T-cell (primary cell): ENCODE results near the gene TEAD1. TPM values are rescaled to one million over a fixed set of nuclear protein-coding genes. Genes with fewer than 3 reads are reported as not detected.

Experiments used
- ATAC-seq, 4 experiments: fragments of 200-7000 bp in 3 of 4; fragments of 150-1000 bp in 1 of 4; cut with Tn5 transposase; replicated peaks in 1 of 4; 1 replicate in 3 of 4; 2 replicates in 1 of 4; pipeline ENCODE4 v1.10.0; 2021; ENCODE audit warnings: moderate library complexity in 3 of 4, mild to moderate bottlenecking in 2 of 4, moderate number of reproducible peaks in 1 of 4
- CTCF ChIA-PET, 2 donors: fragments of 300-600 bp; sonication (Branson Sonifier 250); formaldehyde crosslinking; loops; one replicate each; lab custom pipeline; 2022; ENCODE audit warnings: antibody characterized with exemption in 2 of 2; lab: Charles Lee
- POLR2A ChIA-PET, 2 donors: fragments of 300-600 bp; sonication (Branson Sonifier 250); formaldehyde crosslinking; loops; one replicate each; lab custom pipeline; 2022; ENCODE audit warnings: antibody characterized with exemption in 2 of 2; lab: Charles Lee
- DNase-seq, 35 experiments: peaks; one replicate each; pipeline versions ENCODE4 v3.0.0 to v3.0.0-alpha.2; 2013 to 2023
- H3K27ac ChIP-seq: one replicate; pipeline ENCODE4 v1.5.1; 2013; ENCODE audit warnings: low read length
- H3K27me3 ChIP-seq, 2 experiments: replicated peaks in 1 of 2; 1 replicate in 1 of 2; 2 replicates in 1 of 2; pipeline versions ENCODE4 v1.6.1 to v1.7.0; 2013; ENCODE audit warnings: low read length in 1 of 2, mixed read lengths in 1 of 2; ENCODE audit not compliant: control insufficient read depth in 2 of 2, insufficient read depth in 2 of 2; ENCODE audit errors: extremely low read depth in 1 of 2
- H3K36me3 ChIP-seq, 2 donors: 1 replicate in 1 of 2; 2 replicates in 1 of 2; pipeline versions ENCODE4 v1.6.1 to v1.7.0; 2013; ENCODE audit warnings: low read length in 1 of 2; ENCODE audit not compliant: control insufficient read depth in 2 of 2, insufficient read depth in 1 of 2; ENCODE audit errors: extremely low read depth in 1 of 2
- H3K4me1 ChIP-seq, 2 experiments: 1 replicate in 1 of 2; 2 replicates in 1 of 2; pipeline versions ENCODE4 v1.6.1 to v1.7.0; 2013; ENCODE audit warnings: low read length in 2 of 2, mixed read lengths in 1 of 2; ENCODE audit not compliant: insufficient read depth in 2 of 2, control insufficient read depth in 1 of 2; ENCODE audit errors: extremely low read depth in 1 of 2
- H3K4me3 ChIP-seq, 2 donors: 1 replicate in 1 of 2; 2 replicates in 1 of 2; pipeline versions ENCODE4 v1.5.1 to v1.7.0; 2013; ENCODE audit warnings: mild to moderate bottlenecking in 2 of 2, low read length in 1 of 2, moderate library complexity in 1 of 2; ENCODE audit not compliant: control insufficient read depth in 1 of 2; ENCODE audit errors: extremely low read depth in 1 of 2
- H3K9me3 ChIP-seq: 2 replicates; pipeline ENCODE4 v1.7.0; 2013
- H3K27ac Mint-ChIP-seq, 2 donors: one replicate each; pipeline ENCODE4 v1.8.0; 2020 to 2021; ENCODE audit warnings: mild to moderate bottlenecking in 2 of 2, mixed read lengths in 2 of 2
- H3K27me3 Mint-ChIP-seq, 2 donors: one replicate each; pipeline ENCODE4 v1.8.0; 2021 to 2022; ENCODE audit warnings: mixed read lengths in 2 of 2
- H3K36me3 Mint-ChIP-seq: one replicate; pipeline ENCODE4 v1.8.0; 2021; ENCODE audit warnings: mixed read lengths
- H3K4me1 Mint-ChIP-seq, 3 donors: one replicate each; pipeline ENCODE4 v1.8.0; 2020 to 2022; ENCODE audit warnings: mixed read lengths in 3 of 3, mild to moderate bottlenecking in 1 of 3
- H3K4me3 Mint-ChIP-seq, 3 donors: one replicate each; pipeline ENCODE4 v1.8.0; 2020 to 2022; ENCODE audit warnings: mild to moderate bottlenecking in 3 of 3, mixed read lengths in 3 of 3, moderate library complexity in 3 of 3
- H3K9me3 Mint-ChIP-seq, 3 donors: one replicate each; pipeline ENCODE4 v1.8.0; 2020 to 2022; ENCODE audit warnings: mixed read lengths in 3 of 3
- WGBS: methylation state at CpG from one replicate; pipeline ENCODE4 v1.1.5; 2013; ENCODE audit warnings: missing lambda C conversion rate; ENCODE audit not compliant: insufficient coverage; 5-methylcytosine and 5-hydroxymethylcytosine counted together
- total RNA-seq, 35 experiments: library from RNA in 6 of 35; stranded (reverse) in 6 of 35; fragments of 120-200 nt in 1 of 35; gene quantifications; one replicate each; pipeline versions ENCODE4 v1.2.1 to v1.2.4 and lab custom pipeline; 2013 to 2026

Gene TEAD1
- total RNA-seq, 5 donors from 2014 or later (not counting 1 experiment from before 2014, with no cell fraction given): 0.20 to 0.72 (median 0.44) TPM; not detected in 1

DNA sequence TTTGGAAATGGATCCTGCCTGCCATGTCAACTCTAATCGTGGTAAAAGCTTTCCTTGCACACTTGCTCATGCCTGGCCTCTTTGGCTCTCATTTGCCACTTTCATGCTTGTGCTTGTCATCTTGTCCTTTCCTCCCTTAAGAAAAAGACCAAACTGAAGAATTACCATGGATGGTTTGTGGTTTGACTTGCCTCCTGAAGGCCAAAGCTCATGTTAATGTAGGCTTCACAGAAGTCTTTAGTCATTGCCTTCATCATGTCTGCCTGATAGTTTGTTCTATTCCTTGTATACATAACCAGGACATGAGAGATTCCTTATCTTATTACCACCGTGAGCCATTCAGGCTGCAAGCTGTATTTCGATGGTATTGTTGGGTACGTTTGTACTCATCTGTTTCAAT is 17.3 kb downstream of the TEAD1 start:
- H3K27me3 Mint-ChIP-seq: peaks cover 66 to 72% of the 10 kb centered on the region in 2 donors
- no peak for ATAC-seq
- ChIA-PET POLR2A (no interaction called here), CTCF (no interaction called here)
- peaks cover 4 to 5% (median 4%) of the 10 kb centered on the region in 3 donors for H3K4me1 Mint-ChIP-seq
- Histone ChIP-seq H3K27ac (no peak overlapping the region), H3K27me3 (peaks cover 16 to 40% of the 10 kb centered on the region in 2 experiments), H3K9me3 (no peaks in the 10 kb centered on the region), H3K4me1 (no peaks in the 10 kb centered on the region), H3K4me3 (no peak overlapping the region), H3K36me3 (no peaks in the 10 kb centered on the region)
- no peak overlapping the region for H3K4me3 Mint-ChIP-seq
- no peak for DNase-seq
- no peak overlapping the region for H3K27ac Mint-ChIP-seq
- no peaks in the 10 kb centered on the region for H3K36me3 Mint-ChIP-seq
- 40% methylated on average over 1 of the region's 4 CpGs for WGBS
- H3K9me3 Mint-ChIP-seq: no peaks in the 10 kb centered on the region

GRCh38 chr11:12692229-12693075 is 18.2 kb downstream of the TEAD1 start:
- DNase-seq (no peak), ATAC-seq (no peak)
- Mint-ChIP-seq H3K4me1 (peaks cover 4 to 5% (median 5%) of the 10 kb centered on the region in 3 donors), H3K36me3 (no peaks in the 10 kb centered on the region), H3K27ac (no peak overlapping the region), H3K9me3 (no peaks in the 10 kb centered on the region), H3K4me3 (no peak overlapping the region), H3K27me3 (peaks cover 66 to 76% of the 10 kb centered on the region in 2 donors)
- no peak overlapping the region for H3K27ac ChIP-seq
- WGBS: 47% methylated on average over 3 of the region's 14 CpGs
- H3K27me3 ChIP-seq: peaks cover 25 to 40% of the 10 kb centered on the region in 2 experiments
- POLR2A ChIA-PET: no interaction called here
- H3K36me3 ChIP-seq: no peaks in the 10 kb centered on the region
- CTCF ChIA-PET: no interaction called here
- no peak overlapping the region for H3K4me3 ChIP-seq
- H3K4me1 ChIP-seq: no peaks in the 10 kb centered on the region
- H3K9me3 ChIP-seq: no peaks in the 10 kb centered on the region

GRCh38 chr11:12693094-12693478 is 18.9 kb downstream of the TEAD1 start:
- no peak overlapping the region for H3K4me3 ChIP-seq
- Mint-ChIP-seq H3K27me3 (peaks cover 67 to 74% of the 10 kb centered on the region in 2 donors), H3K27ac (no peak overlapping the region), H3K4me1 (peaks cover 5 to 8% (median 7%) of the 10 kb centered on the region in 3 donors), H3K4me3 (no peak overlapping the region), H3K36me3 (no peaks in the 10 kb centered on the region), H3K9me3 (no peaks in the 10 kb centered on the region)
- no peak overlapping the region for H3K27ac ChIP-seq
- WGBS: 69% methylated on average over 4 of the region's 5 CpGs
- H3K4me1 ChIP-seq: no peaks in the 10 kb centered on the region
- H3K36me3 ChIP-seq: no peaks in the 10 kb centered on the region
- H3K27me3 ChIP-seq: peaks cover 31 to 38% of the 10 kb centered on the region in 2 experiments
- ATAC-seq (no peak), DNase-seq (no peak)
- CTCF ChIA-PET: no interaction called here
- no peaks in the 10 kb centered on the region for H3K9me3 ChIP-seq
- POLR2A ChIA-PET: no interaction called here

DNA sequence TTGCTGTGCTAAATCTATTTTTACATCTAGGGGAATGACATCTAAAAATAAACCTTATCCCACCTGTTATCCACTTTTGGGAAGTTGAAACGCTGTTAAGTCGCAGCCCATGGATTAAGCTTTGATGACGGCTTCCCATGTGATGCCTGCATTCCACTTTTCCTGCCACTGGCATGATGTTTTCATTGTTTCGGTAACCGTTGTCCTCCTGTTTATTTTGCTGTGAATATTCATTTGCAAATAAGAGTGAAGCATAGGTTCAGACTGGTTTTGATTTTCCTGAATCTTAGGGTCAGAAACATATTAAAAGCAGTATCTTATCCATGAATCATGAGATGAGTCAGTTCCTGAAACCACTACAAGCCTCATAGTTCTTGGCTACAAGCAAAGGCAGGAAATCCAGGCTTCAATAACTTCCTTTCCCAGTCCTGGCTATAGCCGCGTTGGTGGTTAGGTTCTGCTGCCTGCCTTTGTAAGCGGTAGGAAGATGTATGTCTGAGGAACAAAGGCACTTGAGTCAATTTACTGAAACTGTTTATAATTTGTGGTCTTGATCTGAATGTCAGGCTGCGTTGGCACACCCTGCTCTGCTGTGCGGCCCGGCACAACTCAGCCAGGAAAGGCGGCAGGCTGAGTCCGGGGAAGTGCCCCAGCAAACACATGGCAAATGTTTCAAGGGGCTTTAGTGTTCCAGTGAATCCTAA is 19.4 kb downstream of the TEAD1 start:
- Mint-ChIP-seq H3K9me3 (no peaks in the 10 kb centered on the region), H3K4me1 (peaks cover 7 to 12% (median 11%) of the 10 kb centered on the region in 3 donors), H3K27ac (no peak overlapping the region), H3K4me3 (no peak overlapping the region), H3K27me3 (peaks cover 64 to 73% of the 10 kb centered on the region in 2 donors), H3K36me3 (no peaks in the 10 kb centered on the region)
- DNase-seq: no peak
- Histone ChIP-seq H3K27ac (no peak overlapping the region), H3K27me3 (peaks cover 33% of the 10 kb centered on the region in 2 experiments), H3K4me3 (no peak overlapping the region), H3K36me3 (no peaks in the 10 kb centered on the region), H3K4me1 (no peaks in the 10 kb centered on the region), H3K9me3 (no peaks in the 10 kb centered on the region)
- 3% methylated on average over 8 of the region's 13 CpGs for WGBS
- ChIA-PET CTCF (no interaction called here), POLR2A (no interaction called here)
- peak in 2 of 4 experiments; percentile 41 to 45 for ATAC-seq

GRCh38 chr11:12694183-12694531 is 19.9 kb downstream of the TEAD1 start:
- Histone ChIP-seq H3K9me3 (no peaks in the 10 kb centered on the region), H3K4me3 (no peak overlapping the region), H3K27ac (no peak overlapping the region), H3K27me3 (peaks cover 33% of the 10 kb centered on the region in 2 experiments), H3K4me1 (no peaks in the 10 kb centered on the region), H3K36me3 (no peaks in the 10 kb centered on the region)
- POLR2A ChIA-PET: no interaction called here
- DNase-seq (no peak), ATAC-seq (no peak)
- H3K9me3 Mint-ChIP-seq: no peaks in the 10 kb centered on the region
- peaks cover 59 to 68% of the 10 kb centered on the region in 2 donors for H3K27me3 Mint-ChIP-seq
- no peak overlapping the region for H3K27ac Mint-ChIP-seq
- H3K36me3 Mint-ChIP-seq: no peaks in the 10 kb centered on the region
- no CpG with 5 or more reads among the region's 6 CpGs for WGBS
- peaks cover 7 to 12% (median 11%) of the 10 kb centered on the region in 3 donors for H3K4me1 Mint-ChIP-seq
- no peak overlapping the region for H3K4me3 Mint-ChIP-seq
- CTCF ChIA-PET: no interaction called here

DNA sequence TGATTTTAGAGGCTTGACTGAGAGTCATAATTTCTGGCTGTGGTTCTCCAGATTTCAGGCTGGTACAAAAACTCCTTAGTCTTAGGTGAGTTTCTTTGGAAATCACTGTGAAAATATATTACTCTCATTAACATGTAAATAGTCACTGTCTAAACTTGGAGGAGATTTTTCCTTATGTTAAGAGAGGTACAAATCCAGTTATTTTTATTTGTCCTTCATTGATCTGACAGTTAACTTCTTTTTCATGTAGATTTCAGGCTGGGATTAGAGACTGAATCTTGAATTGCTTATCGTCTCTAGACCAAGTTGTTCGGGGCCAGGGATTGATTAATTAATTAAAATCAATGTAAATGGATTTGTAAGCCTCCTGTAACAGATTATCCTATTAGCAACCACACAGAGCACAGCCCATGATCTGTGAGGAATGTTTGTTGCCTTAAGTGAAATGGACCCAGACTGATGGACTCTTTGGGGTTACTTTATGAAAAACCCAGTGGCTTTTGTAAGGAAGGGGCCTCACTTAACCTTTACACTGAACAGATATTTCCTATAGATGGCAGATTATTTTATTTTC is 21.1 kb downstream of the TEAD1 start:
- Histone ChIP-seq H3K4me1 (no peaks in the 10 kb centered on the region), H3K4me3 (no peak overlapping the region), H3K27me3 (peaks cover 30 to 33% of the 10 kb centered on the region in 2 experiments), H3K9me3 (no peaks in the 10 kb centered on the region), H3K27ac (no peak overlapping the region), H3K36me3 (no peaks in the 10 kb centered on the region)
- DNase-seq (no peak), ATAC-seq (no peak)
- Mint-ChIP-seq H3K4me1 (peaks cover 7 to 12% (median 11%) of the 10 kb centered on the region in 3 donors), H3K4me3 (no peak overlapping the region), H3K9me3 (no peaks in the 10 kb centered on the region), H3K27ac (no peak overlapping the region), H3K27me3 (peaks cover 59 to 69% of the 10 kb centered on the region in 2 donors), H3K36me3 (no peaks in the 10 kb centered on the region)
- ChIA-PET POLR2A (no interaction called here), CTCF (no interaction called here)
- no CpG with 5 or more reads among the region's 2 CpGs for WGBS
